Fibroblast of lung (primary cell): ENCODE measurements around the gene SLC25A25. TPM values are rescaled to one million over a fixed set of nuclear protein-coding genes. Genes with fewer than 3 reads are reported as not detected.

Experiments used
- DNase-seq, 2 donors: peaks; one replicate each; pipeline versions ENCODE4 v3.0.0 to v3.0.0-alpha.2; 2010; ENCODE audit warnings: low read depth in 2 of 2
- H2AFZ ChIP-seq: 2 replicates; pipeline ENCODE4 v1.5.1; 2012; ENCODE audit warnings: low read length, control low read depth, inconsistent platforms
- H3K27ac ChIP-seq: 2 replicates; pipeline ENCODE4 v1.5.1; 2011; ENCODE audit warnings: low read length, control low read depth; ENCODE audit not compliant: insufficient read depth
- H3K27me3 ChIP-seq: 2 replicates; pipeline ENCODE4 v1.5.1; 2011; ENCODE audit warnings: mild to moderate bottlenecking, low read length; ENCODE audit not compliant: control insufficient read depth, insufficient read depth
- H3K36me3 ChIP-seq: 2 replicates; pipeline ENCODE4 v1.5.1; 2011; ENCODE audit warnings: low read length; ENCODE audit not compliant: control insufficient read depth, insufficient read depth
- H3K4me1 ChIP-seq: 2 replicates; pipeline ENCODE4 v1.5.1; 2011; ENCODE audit warnings: low read length; ENCODE audit not compliant: control insufficient read depth, insufficient read depth; ENCODE audit errors: extremely low read depth
- H3K4me2 ChIP-seq: 2 replicates; pipeline ENCODE4 v1.5.1; 2011; ENCODE audit warnings: low read length, control low read depth; ENCODE audit not compliant: insufficient read depth; ENCODE audit errors: extremely low read depth
- H3K4me3 ChIP-seq, 4 experiments: fragments of 200-600 bp in 1 of 4; sonication (generic) in 1 of 4; replicated peaks in 1 of 4; 2 replicates each; pipeline ENCODE4 v1.5.1; 2011 to 2016; ENCODE audit warnings: low read length in 4 of 4, low read depth in 3 of 4, mild to moderate bottlenecking in 3 of 4, control low read depth in 2 of 4, inconsistent platforms in 1 of 4, mixed read lengths in 1 of 4; ENCODE audit not compliant: insufficient read depth in 1 of 4; ENCODE audit errors: control extremely low read depth in 1 of 4
- H3K79me2 ChIP-seq: 2 replicates; pipeline ENCODE4 v1.5.1; 2012; ENCODE audit warnings: mild to moderate bottlenecking, low read length, inconsistent platforms; ENCODE audit not compliant: control insufficient read depth, insufficient read depth
- H3K9ac ChIP-seq: 2 replicates; pipeline ENCODE4 v1.5.1; 2011; ENCODE audit warnings: mild to moderate bottlenecking, low read length, control low read depth; ENCODE audit not compliant: insufficient read depth
- H3K9me3 ChIP-seq: 2 replicates; pipeline ENCODE4 v1.5.1; 2012; ENCODE audit warnings: low read depth, low read length; ENCODE audit not compliant: control insufficient read depth, insufficient read depth
- H4K20me1 ChIP-seq: 2 replicates; pipeline ENCODE4 v1.5.1; 2011; ENCODE audit warnings: low read length; ENCODE audit not compliant: control insufficient read depth, insufficient read depth; ENCODE audit errors: extremely low read depth
- CTCF ChIP-seq, 2 donors: IDR thresholded peaks in 1 of 2; conservative IDR thresholded peaks in 1 of 2; 1 replicate in 1 of 2; 2 replicates in 1 of 2; pipeline ENCODE4 v1.5.1; 2011 to 2012; ENCODE audit warnings: low read length in 2 of 2, control low read depth in 1 of 2, inconsistent platforms in 1 of 2, low read depth in 1 of 2, mild to moderate bottlenecking in 1 of 2
- EZH2 ChIP-seq: IDR thresholded peaks from 2 replicates; pipeline ENCODE4 v1.5.1; 2012; ENCODE audit warnings: low read length, control low read depth, mild to moderate bottlenecking; ENCODE audit errors: missing control alignments
- polyA plus RNA-seq, 2 donors: library from polyadenylated mRNA; depleted of rRNA in 1 of 2; stranded (reverse) in 1 of 2; unstranded in 1 of 2; fragments of >200 nt; gene quantifications; 2 replicates each; pipeline ENCODE4 v1.2.1, GENCODE V29; 2011 to 2012; ENCODE audit warnings: missing spikeins in 1 of 2
- total RNA-seq: library from RNA; depleted of rRNA; stranded (reverse); fragments of >200 nt; gene quantifications from 2 replicates; pipeline ENCODE4 v1.2.1, GENCODE V29; 2014

Gene SLC25A25
- total and polyA plus RNA-seq, 2 donors (not counting 1 experiment from before 2014, with no cell fraction given) = 14.0 to 30.7 TPM

GRCh38 chr9:128149951-128150593, 82.0 kb downstream of the SLC25A25 start:
- H3K9ac ChIP-seq = no peak overlapping the region
- no peak for DNase-seq
- no peaks in the 10 kb centered on the region for H4K20me1 ChIP-seq

GRCh38 chr9:128150594-128151308, 82.7 kb downstream of the SLC25A25 start:
- no peak overlapping the region for H3K4me2 ChIP-seq
- no peak overlapping the region for H3K27ac ChIP-seq
- TF ChIP-seq EZH2 (no peak), CTCF (conservative IDR thresholded peaks at IDR 0.05 in 1 of 2, IDR thresholded peaks at IDR 0.05 in 1 of 2; ENCODE audit: low read depth in 1 of 2, low read length in 2 of 2) (peak in 1 of 2 donors; percentile 27)
- H3K4me1 ChIP-seq = no peaks in the 10 kb centered on the region
- no peaks in the 10 kb centered on the region for H4K20me1 ChIP-seq
- no peak for DNase-seq
- no peaks in the 10 kb centered on the region for H3K9me3 ChIP-seq
- no peak overlapping the region for H2AFZ ChIP-seq
- H3K36me3 ChIP-seq = no peaks in the 10 kb centered on the region
- H3K27me3 ChIP-seq = peaks cover 4% of the 10 kb centered on the region
- no peak overlapping the region for H3K9ac ChIP-seq
- H3K79me2 ChIP-seq = no peaks in the 10 kb centered on the region
- no peak overlapping the region for H3K4me3 ChIP-seq

More at GRCh38 chr9:128149951-128150593, 82.0 kb downstream of the SLC25A25 start:
- Histone ChIP-seq H3K4me1 (no peaks in the 10 kb centered on the region), H3K27ac (no peak overlapping the region), H3K4me2 (no peak overlapping the region), H3K4me3 (no peak overlapping the region), H3K79me2 (no peaks in the 10 kb centered on the region), H2AFZ (no peak overlapping the region), H3K36me3 (no peaks in the 10 kb centered on the region), H3K27me3 (peaks cover 4% of the 10 kb centered on the region), H3K9me3 (no peaks in the 10 kb centered on the region)
- TF ChIP-seq EZH2 (no peak), CTCF (conservative IDR thresholded peaks at IDR 0.05 in 1 of 2, IDR thresholded peaks at IDR 0.05 in 1 of 2; ENCODE audit: low read depth in 1 of 2, low read length in 2 of 2) (no peak)

GRCh38 chr9:128151309-128152132, 83.5 kb downstream of the SLC25A25 start:
- H3K9me3 ChIP-seq = no peaks in the 10 kb centered on the region
- no peak overlapping the region for H3K4me2 ChIP-seq
- H3K4me1 ChIP-seq = no peaks in the 10 kb centered on the region
- H3K36me3 ChIP-seq = no peaks in the 10 kb centered on the region
- no peak for DNase-seq
- H3K9ac ChIP-seq = no peak overlapping the region
- no peak overlapping the region for H2AFZ ChIP-seq
- peaks cover 2% of the 10 kb centered on the region for H3K27me3 ChIP-seq
- H4K20me1 ChIP-seq = no peaks in the 10 kb centered on the region
- H3K27ac ChIP-seq = no peak overlapping the region
- no peaks in the 10 kb centered on the region for H3K79me2 ChIP-seq
- TF ChIP-seq EZH2 (no peak), CTCF (conservative IDR thresholded peaks at IDR 0.05 in 1 of 2, IDR thresholded peaks at IDR 0.05 in 1 of 2; ENCODE audit: low read depth in 1 of 2, low read length in 2 of 2) (no peak)
- no peak overlapping the region for H3K4me3 ChIP-seq
